Placental pericyte (primary cell): Measurements from ENCODE around the gene TMTC3. TPM values are rescaled to one million over a fixed set of nuclear protein-coding genes. Genes with fewer than 3 reads are reported as not detected.

Experiments
- total RNA-seq: library from RNA; depleted of rRNA; stranded (reverse); fragments of >200 nt; gene quantifications from 2 replicates; pipeline ENCODE4 v1.2.3, GENCODE V29; 2012

The TMTC3 gene
- total RNA-seq: 27.6 and 107 TPM in 2 replicates

DNA sequence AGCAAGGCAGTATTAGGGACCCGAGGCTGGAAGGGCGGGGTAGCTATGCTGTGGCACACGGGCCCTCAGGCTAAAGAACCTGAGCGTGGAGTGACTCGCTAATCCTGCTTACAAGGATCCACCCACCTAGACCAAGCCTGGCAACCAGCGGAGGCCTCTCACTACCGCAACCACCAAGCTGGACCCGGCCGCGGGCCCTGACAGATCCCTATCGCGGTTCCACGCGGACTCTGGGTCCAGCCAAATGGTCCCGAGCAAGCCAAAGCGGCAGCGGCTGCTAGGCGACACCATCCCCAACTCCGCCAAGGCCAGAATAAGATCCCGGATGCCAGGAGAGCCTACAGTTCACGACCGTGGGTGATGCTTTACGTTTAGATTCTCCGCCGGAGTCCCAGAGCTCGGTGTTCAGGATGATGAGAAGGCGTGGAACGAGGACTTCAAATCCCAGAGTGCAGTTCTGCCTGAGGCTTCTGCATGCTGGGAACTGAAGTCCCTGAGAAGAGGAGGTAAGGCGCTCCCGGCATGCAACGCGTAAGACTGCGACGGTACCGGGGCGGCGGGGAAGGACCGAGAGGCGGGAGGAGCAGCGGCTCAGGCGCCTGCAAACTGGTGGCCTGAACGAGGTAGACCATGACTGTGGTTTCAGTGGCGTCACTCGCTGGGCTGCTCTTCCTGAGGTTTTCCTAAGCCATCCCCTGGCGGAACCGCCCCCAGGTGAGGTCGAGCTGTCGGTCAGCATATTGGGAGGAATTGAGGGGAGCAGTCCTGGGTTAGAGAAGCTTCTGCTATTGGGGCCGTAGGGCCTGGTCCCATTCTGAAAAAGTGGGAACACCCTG, at the start of gene TMTC3, which contains the start of gene CEP290:
TMTC3 (plus strand) TSS at position 534 of the 836 bp plus-strand sequence. CDS start 6,009 bp downstream, outside the sequence.
CEP290 (minus strand) TSS at position 315 of the 836 bp plus-strand sequence. CDS start 781 bp downstream, outside the sequence.

Other genes with a start within 250 kb of the TMTC3 start
- gene C12orf50, start 112.9 kb upstream of the TMTC3 start, total RNA-seq: not detected in 2 replicates
- gene CEP290, start 219 bp upstream of the TMTC3 start, total RNA-seq: 10.9 and 23.0 TPM in 2 replicates